Mucosa of descending colon (tissue), 3 donors: Measurements from ENCODE around the gene EFNB1. TPM values are rescaled to one million over a fixed set of nuclear protein-coding genes. Genes with fewer than 3 reads are reported as not detected.

Experiments
- ATAC-seq: fragments of 200-7000 bp; cut with Tn5 transposase; one replicate; pipeline ENCODE4 v1.9.1; 2020; ENCODE audit warnings: mild to moderate bottlenecking, moderate library complexity
- DNase-seq, 3 donors: peaks; one replicate each; pipeline ENCODE4 v3.0.0-alpha.2; 2020
- H3K36me3 ChIP-seq: fragments of 200-600 bp; one replicate; pipeline ENCODE4 v1.8.0; 2021; ENCODE audit warnings: low read depth, mild to moderate bottlenecking
- H3K4me1 ChIP-seq: fragments of 200-600 bp; one replicate; pipeline ENCODE4 v1.8.0; 2021; ENCODE audit warnings: low read depth, mild to moderate bottlenecking
- H3K4me3 ChIP-seq: fragments of 200-600 bp; one replicate; pipeline ENCODE4 v1.8.0; 2021; ENCODE audit warnings: mild to moderate bottlenecking
- H3K9me3 ChIP-seq: fragments of 200-600 bp; one replicate; pipeline ENCODE4 v1.8.0; 2021; ENCODE audit warnings: mild to moderate bottlenecking
- CTCF ChIP-seq: fragments of 200-600 bp; IDR thresholded peaks from one replicate; pipeline ENCODE4 v1.8.0; 2022; ENCODE audit warnings: antibody characterized with exemption, mild to moderate bottlenecking
- intact Hi-C, 2 donors: fragments of 100-400 bp; cut with DNase I in 1 of 2; cut with micrococcal nuclease in 1 of 2; formaldehyde crosslinking; loops; one replicate each; pipeline versions ENCODE4 v1.11.0 to v1.11.1; 2022; cut with DNase I, micrococcal nuclease
- total RNA-seq, 3 donors: library from RNA; stranded (reverse); fragmentation: NEBNext Ultra II Directional in 2 of 3; extraction: Animal tissue kit (Norgen Biotek cat#: 25700) in 2 of 3; gene quantifications; one replicate each; pipeline versions ENCODE4 v1.2.1 to v1.2.4, GENCODE V29; 2021 to 2023
- donor health status: DM: no; HTN: no; CAD: no; lungs with moderate emphysema.
- donor health status: DM: no; HTN: no; CAD: no.
- donor health status: DM: no; HTN: yes; CAD: no.

EFNB1 gene
- total RNA-seq, 3 donors from 2014 or later = 41.7 to 81.5 (median 66.3) TPM

- no peak for ATAC-seq
Measured at GRCh38 chrX:68889249-68889648, 60.4 kb downstream of the EFNB1 start.

More at GRCh38 chrX:68889249-68889648, 60.4 kb downstream of the EFNB1 start:
- Histone ChIP-seq H3K4me3 (no peak overlapping the region), H3K9me3 (no peaks in the 10 kb centered on the region), H3K36me3 (no peaks in the 10 kb centered on the region), H3K4me1 (peaks cover 4% of the 10 kb centered on the region)
- TF ChIP-seq CTCF = no peak
- intact Hi-C loops = no loop called here
- DNase-seq = no peak

Other genes with a start within 250 kb of the EFNB1 start
- 1 to 10 TPM; 1.2 to 5.5 (median 4.5) TPM for gene STARD8, start 181.4 kb upstream of the EFNB1 start, total RNA-seq